Measurements from ENCODE around the gene UNC93A. TPM values are rescaled to one million over a fixed set of nuclear protein-coding genes. Genes with fewer than 3 reads are reported as not detected.

The UNC93A gene
- total RNA-seq, 1 experiment from 2014 or later, result not detected

DNA sequence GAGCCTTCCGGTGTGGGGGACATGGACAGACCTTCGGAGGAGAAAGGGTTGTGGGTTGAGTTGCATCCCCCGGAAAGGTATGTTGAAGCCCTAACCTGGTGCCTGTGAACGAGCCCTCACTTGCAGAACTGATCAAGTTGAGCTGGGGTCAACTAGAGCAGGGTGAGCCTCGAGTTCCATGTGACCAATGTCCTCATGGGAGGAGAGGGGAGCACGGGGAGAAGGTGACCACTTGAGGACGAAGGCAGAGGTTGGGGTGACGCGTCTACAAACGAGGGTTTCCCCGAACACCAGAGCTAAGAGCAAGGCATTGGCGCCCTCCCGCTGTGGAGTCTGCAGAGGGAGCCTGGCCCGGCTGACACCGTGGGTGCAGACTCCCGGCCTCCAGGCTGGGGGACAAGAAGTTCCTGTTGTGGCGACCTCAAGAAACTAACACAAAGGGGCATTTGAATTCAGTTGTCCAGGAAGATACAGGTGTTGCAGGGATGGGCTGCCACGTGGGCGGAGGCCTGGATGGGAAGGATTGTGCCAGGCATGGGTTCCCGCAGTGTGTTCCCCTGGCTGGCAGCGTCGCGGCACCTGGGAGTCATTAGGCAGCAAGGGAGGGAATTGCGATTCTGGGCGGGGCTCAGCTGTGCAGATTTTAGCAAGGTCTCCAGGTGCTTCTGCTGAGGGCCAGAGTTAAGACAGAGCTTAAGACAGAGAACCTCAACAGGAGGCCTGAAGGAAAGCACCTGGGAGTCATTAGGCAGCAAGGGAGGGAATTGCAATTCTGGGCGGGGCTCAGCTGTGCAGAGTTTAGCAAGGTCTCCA lies 20.4 kb upstream of the UNC93A start:
- H3K27me3 ChIP-seq (replicated peaks; ENCODE audit: insufficient read depth, low read depth, low read length, poor library complexity), result no peaks in the 10 kb centered on the region
- no TSS peak for BruUV-seq (replicated peaks)
- DNase-seq (ENCODE audit: low spot score), result no peak
- no peaks in the 10 kb centered on the region for H3K4me1 ChIP-seq (ENCODE audit: insufficient read depth, low read length, poor library complexity, severe bottlenecking)
- no peaks in the 10 kb centered on the region for H3K9me3 ChIP-seq (ENCODE audit: low read depth, low read length, poor library complexity, severe bottlenecking)
- no peak overlapping the region for H3K4me3 ChIP-seq (ENCODE audit: low read depth, low read length, poor library complexity, severe bottlenecking)
- H3K36me3 ChIP-seq (ENCODE audit: insufficient read depth, low read length, poor library complexity, severe bottlenecking), result no peaks in the 10 kb centered on the region
- ChIA-PET POLR2A (ENCODE audit: low non-redundant PET) (no interaction called here), CTCF (no interaction called here)
- TF ChIP-seq, protein P1, sequence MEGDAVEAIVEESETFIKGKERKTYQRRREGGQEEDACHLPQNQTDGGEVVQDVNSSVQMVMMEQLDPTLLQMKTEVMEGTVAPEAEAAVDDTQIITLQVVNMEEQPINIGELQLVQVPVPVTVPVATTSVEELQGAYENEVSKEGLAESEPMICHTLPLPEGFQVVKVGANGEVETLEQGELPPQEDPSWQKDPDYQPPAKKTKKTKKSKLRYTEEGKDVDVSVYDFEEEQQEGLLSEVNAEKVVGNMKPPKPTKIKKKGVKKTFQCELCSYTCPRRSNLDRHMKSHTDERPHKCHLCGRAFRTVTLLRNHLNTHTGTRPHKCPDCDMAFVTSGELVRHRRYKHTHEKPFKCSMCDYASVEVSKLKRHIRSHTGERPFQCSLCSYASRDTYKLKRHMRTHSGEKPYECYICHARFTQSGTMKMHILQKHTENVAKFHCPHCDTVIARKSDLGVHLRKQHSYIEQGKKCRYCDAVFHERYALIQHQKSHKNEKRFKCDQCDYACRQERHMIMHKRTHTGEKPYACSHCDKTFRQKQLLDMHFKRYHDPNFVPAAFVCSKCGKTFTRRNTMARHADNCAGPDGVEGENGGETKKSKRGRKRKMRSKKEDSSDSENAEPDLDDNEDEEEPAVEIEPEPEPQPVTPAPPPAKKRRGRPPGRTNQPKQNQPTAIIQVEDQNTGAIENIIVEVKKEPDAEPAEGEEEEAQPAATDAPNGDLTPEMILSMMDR (conservative IDR thresholded peaks at IDR 0.05; ENCODE audit: low read depth, low read length), result no peak
- TF ChIP-seq EZH2 (IDR thresholded peaks at IDR 0.05; ENCODE audit: borderline replicate concordance, low read depth, low read length, poor library complexity, severe bottlenecking), result no peak
- H3K27ac ChIP-seq (ENCODE audit: low read depth, low read length, poor library complexity, severe bottlenecking), result no peak overlapping the region
- intact Hi-C loops (cut with micrococcal nuclease; ENCODE audit: unreplicated experiment), result no loop called here

DNA sequence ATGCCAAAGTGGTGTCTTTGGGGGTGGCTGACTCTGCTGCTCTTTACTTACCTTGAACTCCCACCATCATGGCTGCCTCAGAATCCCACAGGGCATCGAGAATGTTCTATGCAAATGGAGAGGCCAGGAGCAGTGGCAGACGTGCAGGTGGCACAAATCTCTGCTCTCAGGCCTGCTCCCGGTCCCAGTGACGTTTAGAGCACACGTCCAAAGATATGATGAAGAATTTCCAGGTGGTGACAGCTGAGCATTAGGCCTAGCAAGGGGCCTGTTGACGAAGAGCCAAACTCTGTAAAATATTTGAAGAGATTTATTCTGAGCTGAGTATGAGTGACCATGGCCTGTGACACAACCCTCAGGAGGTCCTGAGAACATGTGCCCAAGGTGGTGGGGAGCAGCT lies 19.0 kb upstream of the UNC93A start:
- Histone ChIP-seq H3K27me3 (replicated peaks; ENCODE audit: insufficient read depth, low read depth, low read length, poor library complexity) (no peaks in the 10 kb centered on the region), H3K9me3 (ENCODE audit: low read depth, low read length, poor library complexity, severe bottlenecking) (no peaks in the 10 kb centered on the region), H3K4me1 (ENCODE audit: insufficient read depth, low read length, poor library complexity, severe bottlenecking) (no peaks in the 10 kb centered on the region), H3K27ac (ENCODE audit: low read depth, low read length, poor library complexity, severe bottlenecking) (no peak overlapping the region), H3K4me3 (ENCODE audit: low read depth, low read length, poor library complexity, severe bottlenecking) (no peak overlapping the region), H3K36me3 (ENCODE audit: insufficient read depth, low read length, poor library complexity, severe bottlenecking) (no peaks in the 10 kb centered on the region)
- TF ChIP-seq, protein P1 (conservative IDR thresholded peaks at IDR 0.05; ENCODE audit: low read depth, low read length), result no peak
- POLR2A ChIA-PET (ENCODE audit: low non-redundant PET), result no interaction called here
- DNase-seq (ENCODE audit: low spot score), result no peak
- no TSS peak for BruUV-seq (replicated peaks)
- CTCF ChIA-PET, result no interaction called here
- intact Hi-C loops (cut with micrococcal nuclease; ENCODE audit: unreplicated experiment), result no loop called here

DNA sequence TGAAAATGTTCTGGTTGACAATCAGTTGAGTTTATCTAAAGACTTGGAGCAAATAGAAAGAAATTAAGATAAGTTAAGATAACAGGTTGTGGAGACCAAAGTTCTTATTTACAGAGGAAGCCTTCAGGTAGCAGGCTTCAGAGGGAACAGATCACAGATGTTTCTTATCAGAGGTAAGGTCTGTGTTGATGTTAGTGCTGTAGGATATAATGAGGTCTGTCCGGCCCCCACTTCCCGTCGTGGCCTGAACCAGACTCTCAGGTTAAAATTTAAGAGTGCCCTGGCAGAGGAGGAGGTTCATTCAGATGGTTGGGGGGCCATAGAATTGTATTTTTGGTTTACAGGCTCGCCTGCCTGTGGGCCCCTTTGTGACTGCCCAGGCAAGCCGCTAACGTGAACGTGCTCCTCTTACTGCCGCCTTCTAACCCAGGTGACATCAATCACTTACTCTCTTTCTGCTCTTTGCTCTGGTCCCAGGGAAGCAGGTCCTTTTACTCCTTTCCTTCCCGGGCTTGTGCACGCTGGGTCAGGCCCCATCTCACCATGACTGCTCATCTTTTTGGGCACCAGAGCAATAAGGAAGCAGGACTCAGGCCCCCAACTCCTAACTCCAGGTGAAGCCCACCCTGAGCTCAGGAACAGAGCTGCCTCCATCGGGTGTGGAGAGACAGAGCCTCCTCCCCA lies 18.3 kb upstream of the UNC93A start:
- intact Hi-C loops (cut with micrococcal nuclease; ENCODE audit: unreplicated experiment), result no loop called here
- Histone ChIP-seq H3K4me3 (ENCODE audit: low read depth, low read length, poor library complexity, severe bottlenecking) (no peak overlapping the region), H3K36me3 (ENCODE audit: insufficient read depth, low read length, poor library complexity, severe bottlenecking) (no peaks in the 10 kb centered on the region), H3K27me3 (replicated peaks; ENCODE audit: insufficient read depth, low read depth, low read length, poor library complexity) (no peaks in the 10 kb centered on the region), H3K4me1 (ENCODE audit: insufficient read depth, low read length, poor library complexity, severe bottlenecking) (no peaks in the 10 kb centered on the region), H3K9me3 (ENCODE audit: low read depth, low read length, poor library complexity, severe bottlenecking) (no peaks in the 10 kb centered on the region), H3K27ac (ENCODE audit: low read depth, low read length, poor library complexity, severe bottlenecking) (no peak overlapping the region)
- no TSS peak for BruUV-seq (replicated peaks)
- ChIA-PET POLR2A (ENCODE audit: low non-redundant PET) (no interaction called here), CTCF (no interaction called here)
- no peak for TF ChIP-seq EZH2 (IDR thresholded peaks at IDR 0.05; ENCODE audit: borderline replicate concordance, low read depth, low read length, poor library complexity, severe bottlenecking)
- TF ChIP-seq, protein P1 (conservative IDR thresholded peaks at IDR 0.05; ENCODE audit: low read depth, low read length), result no peak
- no peak for DNase-seq (ENCODE audit: low spot score)

All from A673 (cell line).